Activated CD4-positive, CD25-positive, alpha-beta regulatory T cell treated with anti-CD3 and anti-CD28 coated beads, Interleukin-2, amount 50 U/mL, for 16 hours (primary cell): ENCODE measurements around the gene RNU6-1.

Source experiments
- DNase-seq: peaks from one replicate; pipeline ENCODE4 v3.0.0-alpha.2; 2020; ENCODE audit warnings: low read depth, low spot score

Gene RNU6-1

DNA sequence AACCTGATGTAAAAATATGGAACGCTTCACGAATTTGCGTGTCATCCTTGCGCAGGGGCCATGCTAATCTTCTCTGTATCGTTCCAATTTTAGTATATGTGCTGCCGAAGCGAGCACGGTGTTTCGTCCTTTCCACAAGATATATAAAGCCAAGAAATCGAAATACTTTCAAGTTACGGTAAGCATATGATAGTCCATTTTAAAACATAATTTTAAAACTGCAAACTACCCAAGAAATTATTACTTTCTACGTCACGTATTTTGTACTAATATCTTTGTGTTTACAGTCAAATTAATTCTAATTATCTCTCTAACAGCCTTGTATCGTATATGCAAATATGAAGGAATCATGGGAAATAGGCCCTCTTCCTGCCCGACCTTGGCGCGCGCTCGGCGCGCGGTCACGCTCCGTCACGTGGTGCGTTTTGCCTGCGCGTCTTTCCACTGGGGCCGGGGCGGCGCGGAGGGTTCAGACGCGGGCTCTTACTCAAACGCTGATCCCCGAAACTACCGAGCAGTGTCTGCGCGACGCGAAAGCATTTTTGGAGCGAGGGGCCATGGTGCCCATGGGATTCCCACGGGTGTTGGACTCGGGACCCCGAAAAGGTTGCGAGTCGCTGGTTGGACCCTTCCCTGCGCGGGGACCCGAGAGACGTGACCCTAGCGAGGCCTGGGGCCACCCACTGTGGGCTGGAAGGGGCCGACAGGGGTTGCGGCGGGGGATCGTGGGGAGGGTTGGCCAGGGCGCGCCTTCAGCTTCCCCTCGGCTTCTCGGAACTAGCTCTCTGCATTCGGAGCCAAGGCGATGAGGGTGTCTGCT is at the start of gene RNU6-1:
Gene RNU6-1 (minus strand): TSS at position 117 of the 820 bp plus-strand sequence.
- peak; percentile 94 for DNase-seq

DNA sequence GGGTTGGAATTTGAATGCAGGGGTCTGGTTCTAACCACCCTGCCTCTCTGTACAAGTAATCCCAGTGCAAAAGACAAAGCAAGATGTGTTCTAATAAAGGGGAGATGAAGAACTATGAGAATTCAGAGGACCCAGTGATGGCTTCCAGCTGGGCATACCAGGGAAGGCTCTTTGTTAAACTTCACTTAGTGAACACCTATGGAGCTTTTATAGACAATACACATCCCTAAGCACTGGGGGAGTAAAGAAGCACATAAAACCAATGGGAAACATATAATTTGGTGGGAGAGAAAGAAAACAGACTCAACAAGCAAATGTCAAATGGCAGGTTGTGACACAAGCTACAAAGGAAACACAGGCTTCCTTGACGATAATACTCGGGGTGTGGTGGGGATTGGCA is 47.9 kb upstream of the RNU6-1 start:
- no peak for DNase-seq

DNA sequence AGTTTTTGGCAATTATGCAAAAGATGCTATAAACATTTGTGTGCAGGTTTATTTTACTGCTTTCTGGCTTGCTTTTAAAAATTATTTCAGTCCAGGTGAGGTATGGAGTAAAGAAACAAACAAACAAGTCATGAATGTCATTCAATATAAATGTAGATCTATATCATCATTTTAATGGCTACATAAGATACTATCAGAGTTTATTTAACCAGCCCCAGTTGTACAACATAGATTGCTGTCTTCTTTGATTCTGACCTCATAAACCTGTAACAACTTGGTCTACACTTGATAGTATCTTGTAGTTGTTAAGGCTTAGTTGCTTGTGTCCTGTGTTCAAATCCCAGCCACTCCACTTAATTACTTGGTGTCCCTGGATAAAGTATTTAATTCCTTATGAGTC is 46.0 kb upstream of the RNU6-1 start:
- no peak for DNase-seq

DNA sequence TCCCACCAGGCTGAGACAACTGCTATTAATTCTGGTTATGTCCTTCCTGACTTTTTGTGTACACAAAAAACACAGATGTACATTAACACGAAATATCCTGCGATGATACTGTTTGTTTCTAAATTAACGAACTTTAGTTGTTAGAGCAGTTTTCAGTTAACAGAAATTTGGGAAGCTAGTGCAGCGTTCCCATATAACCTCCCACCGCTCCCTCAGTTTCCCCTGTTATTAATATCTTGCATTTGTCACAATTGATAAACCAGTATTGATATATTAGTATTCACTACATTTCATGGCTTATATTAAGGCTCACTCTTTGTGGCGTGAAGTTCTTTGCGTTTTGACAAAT is 45.3 kb upstream of the RNU6-1 start:
- no peak for DNase-seq

DNA sequence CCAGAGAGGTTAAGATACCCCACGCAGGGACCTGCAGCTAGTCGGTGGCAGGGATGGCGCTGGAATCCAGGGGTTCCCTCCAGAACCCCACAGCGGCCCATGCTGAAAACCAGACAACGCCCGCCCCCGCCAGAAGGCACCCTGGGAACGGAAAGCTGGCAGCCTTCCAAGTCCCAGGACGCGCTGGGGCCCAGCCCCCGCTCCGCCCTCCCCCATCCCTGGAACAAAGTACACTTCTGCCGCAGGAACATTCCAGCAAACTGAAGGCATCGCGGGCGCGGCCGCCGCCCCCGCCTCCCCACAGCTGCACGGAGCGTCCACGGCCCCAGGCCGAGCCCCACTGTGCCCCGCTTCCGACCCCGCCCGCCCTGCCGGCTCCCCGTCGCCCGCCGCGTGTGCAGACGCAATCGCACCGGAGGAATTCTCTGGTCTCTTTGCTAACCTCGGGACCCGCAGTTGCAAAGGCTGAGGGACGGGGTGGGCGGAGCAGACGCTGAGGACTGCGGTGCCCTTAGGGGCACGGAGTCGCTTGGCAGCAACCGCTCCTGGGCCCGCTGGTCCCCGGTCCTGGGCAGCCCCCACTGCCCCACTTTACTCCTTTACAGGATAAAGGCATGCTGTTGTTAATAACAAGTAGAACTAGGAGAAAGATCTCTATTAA is 44.8 kb upstream of the RNU6-1 start:
- no peak for DNase-seq

DNA sequence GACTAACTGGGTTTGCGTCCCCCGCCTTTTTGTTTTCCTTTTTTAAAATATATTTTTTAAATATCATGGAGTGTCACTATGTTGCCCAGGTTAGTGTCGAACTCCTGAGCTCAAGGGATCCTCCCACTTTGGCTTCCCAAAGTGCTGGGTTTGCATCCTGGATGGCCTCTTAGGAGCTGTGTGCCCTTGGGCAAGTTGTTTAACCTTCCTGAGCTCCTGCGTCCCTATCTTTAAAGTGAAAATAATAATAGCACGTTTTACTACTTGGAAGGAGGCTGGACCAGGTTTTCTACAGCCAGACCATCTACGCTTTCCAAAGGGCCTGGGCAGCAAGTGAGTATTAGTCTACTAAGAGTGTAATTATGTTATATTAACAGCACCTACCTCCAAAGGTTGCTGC is 44.2 kb upstream of the RNU6-1 start:
- no peak for DNase-seq

DNA sequence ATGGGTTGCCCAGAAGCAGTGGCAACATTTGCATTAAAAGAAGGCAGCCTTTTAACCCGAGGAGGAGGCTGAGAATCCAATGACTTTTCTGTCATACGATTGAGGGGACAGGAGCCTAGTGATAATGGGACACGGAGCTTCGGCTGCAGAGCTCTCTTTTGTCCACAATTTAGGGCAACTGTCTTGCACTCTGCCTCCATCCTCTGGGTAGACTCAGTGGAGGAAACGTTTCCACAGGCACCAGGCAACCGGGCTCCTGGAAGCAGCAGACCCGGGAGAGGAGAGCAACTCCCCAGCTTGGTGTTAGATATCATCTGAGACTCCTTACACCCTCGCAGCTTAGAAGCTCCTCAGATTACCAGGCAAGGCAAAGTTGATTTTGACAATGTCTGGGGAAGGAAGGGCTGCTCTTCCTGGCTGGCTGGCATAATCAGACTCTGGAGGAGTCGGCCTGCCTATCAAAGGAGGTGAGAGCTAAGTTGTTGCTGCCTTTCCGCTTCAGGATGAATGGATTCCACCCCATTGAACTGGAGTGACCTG is 43.5 kb upstream of the RNU6-1 start:
- DNase-seq, result no peak

DNA sequence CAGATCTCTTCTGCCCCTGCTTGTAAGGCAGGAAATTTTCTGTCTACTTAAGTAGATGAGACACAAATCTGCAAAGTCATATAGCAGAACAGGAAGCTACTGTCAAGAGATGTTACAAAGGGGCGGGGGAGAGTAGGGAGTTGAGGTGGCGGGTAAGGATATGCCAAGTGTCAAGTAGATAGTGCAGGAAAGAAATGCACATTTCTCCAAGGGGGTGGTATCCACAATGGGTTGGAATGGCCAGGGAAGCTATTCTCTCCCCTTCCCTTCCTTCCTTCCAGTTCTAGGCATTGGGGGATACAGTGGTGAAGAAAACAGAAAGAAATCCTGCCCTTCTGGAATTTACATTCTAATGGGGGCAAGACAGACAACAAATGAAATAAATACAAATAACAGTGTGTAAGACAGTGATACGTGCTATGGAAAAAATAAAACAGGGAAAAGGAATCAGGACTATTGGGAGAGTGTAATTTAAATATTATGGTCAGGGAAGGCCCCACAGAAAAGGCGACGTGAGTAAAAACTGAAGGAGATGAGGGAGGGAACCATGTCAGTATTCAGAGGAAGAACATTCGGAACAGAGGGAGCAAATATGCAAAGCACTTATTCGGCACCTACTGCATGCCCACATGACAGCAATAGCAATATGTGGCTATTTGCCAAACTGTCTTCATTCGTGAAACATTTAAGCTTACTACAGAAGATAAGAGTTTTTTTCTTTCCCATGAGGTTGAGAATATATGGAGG is 42.8 kb upstream of the RNU6-1 start:
- DNase-seq, result no peak

DNA sequence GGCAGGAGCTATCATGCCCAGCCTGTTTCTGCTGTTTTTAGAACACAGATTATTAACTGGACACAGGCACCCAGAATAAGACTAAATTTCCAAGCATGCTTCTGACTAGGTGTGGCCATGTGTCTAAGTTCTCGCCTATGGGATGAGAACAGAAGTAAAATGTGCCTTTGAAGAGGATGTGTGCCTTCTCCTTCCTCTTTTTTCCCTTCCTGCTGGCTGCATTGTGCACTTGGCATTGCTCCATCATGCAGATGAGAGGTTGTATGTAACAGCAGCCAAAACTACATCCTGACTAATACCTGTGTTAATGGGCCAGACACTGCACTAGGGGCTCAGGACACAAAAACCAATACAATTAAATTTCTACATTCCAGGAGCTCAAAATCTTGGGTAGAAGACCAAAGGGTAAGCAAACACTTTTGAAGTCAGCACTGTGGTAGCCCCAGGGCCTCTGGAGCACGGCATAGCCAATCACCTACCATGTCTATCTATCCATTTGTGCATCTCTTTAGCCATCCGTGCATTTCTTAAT is 40.9 kb upstream of the RNU6-1 start:
- DNase-seq, result no peak

DNA sequence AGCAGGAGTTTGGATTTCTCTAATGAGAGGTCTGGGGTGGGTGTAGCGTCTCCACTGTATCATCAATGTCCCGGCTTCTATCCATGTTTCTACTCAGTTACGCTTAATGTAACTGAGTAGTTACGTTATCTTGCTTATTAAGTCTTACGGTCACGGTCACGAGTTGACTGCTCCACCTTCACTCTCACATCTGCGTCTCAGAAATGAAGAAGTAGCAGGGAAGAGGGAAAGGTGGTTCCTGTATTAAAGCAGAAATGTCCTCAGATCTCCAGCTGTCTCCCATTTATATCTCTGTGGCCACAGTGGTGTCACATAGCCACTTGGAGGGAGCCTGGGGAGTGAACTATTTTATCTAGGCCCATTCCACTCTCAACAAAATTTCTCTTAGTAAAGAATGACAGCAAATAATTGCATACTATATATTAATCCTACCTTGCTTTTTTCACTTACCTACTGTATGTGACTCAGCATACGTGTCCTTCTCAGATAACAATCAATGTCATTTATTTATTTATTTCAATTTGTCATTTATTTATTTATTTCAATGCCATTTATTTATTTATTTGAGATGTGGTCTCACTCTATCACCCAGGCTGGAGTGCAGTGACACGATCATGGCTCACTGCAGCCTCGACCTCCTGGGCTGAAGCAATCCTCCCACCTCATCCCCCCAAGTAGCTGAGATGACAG is 39.7 kb upstream of the RNU6-1 start:
- no peak for DNase-seq

DNA sequence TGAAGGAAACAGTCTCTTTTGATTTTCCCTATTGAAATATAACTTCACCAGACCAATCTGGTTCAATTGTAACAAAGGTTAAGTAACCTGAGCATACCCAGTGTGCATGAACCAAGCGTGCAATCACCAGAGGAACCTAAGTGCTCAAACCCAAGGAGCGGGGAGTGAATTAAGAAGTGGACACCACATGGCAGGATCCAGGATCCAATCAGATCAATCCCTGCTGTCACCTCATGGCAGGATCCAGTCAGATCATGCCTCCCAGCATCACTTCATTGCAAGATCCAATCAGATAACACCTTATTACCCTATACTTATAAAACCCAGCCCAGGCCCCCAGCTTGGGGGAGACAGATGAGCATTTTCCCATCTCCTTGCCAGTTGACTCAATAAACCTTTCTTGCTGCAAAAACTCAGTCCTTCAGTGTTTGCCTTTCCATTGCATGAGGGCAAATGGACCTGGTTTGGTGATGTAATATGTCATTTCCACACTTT is 38.9 kb upstream of the RNU6-1 start:
- no peak for DNase-seq

DNA sequence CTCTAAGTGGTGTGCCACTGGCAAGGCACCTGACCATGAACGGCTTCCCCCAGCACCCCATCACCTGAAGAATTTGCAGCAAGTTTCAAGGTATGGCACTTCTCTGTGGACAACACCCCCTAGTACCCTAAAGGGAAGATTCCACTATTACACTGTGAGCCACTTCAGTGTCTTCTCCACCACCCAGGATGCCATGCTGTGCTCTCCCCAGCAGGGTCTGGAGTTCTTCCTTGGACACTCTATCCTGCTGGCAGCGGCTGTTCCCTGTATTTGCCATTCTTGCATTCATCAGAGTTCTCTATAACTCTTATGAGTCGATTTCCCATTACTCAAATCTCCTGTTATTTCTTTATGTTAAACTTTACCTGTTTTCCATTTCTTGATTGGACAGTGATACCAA is 33.9 kb upstream of the RNU6-1 start:
- no peak for DNase-seq

DNA sequence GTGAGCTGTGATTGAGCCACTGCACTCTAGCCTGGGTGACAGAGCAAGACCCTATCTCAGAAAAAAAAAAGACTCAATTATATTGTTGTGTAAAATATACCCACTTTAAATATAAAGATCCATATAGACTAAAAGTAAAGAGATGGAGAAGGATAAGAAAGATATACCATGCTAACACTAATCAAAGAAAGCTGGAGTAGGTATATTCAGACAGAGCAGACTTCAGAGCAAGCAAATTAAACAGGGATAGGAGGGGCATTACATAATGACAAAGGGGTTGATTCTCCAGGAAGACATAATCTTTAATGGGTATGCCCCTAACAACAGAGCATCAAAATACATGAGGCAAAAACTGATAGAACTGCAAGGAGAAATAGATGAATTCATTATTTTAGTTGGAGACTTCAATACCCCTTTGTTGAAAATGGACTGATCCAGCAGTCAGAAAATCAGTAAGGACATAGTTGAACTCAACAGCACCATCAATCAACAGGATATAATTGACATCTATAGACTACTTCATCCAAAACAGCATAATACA is 31.1 kb upstream of the RNU6-1 start:
- DNase-seq, result no peak

DNA sequence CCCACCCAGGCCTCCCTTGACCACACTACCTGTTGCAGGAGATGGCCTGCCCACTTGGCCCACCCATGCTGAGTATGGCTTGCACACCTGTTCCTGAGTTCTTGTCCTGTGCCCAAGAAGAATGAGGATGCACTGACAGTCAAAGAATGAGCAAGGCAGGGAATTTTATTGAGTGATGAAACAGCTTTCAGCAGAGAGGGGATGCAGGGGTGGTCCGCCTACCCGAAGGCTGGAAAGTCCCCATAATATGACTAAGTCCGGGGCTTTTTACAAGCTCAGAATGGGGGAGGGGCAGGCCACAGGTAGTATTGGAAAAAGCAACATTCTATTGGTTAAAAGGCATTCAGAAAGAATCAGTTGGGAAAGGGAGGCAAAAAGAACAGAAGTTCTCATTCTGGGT is 29.9 kb upstream of the RNU6-1 start:
- no peak for DNase-seq

DNA sequence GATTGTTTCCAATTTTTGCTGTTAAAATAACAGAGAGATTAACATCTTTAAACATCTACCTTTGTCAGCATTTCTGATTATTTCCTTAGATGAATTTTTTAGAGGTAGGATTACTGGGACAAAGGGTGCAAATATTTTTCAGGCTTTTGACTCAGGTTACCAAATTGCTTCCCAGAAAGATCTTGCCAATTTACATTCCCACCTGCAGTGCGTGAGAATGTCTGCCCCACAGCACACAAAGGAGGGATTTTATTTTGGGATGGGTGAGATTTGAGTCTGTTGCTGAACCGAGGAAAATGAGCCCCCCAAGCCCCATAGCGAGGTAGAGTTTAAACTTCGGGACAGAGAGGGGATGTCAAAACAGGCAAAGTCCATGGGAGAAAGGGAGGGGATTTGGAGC is 25.9 kb upstream of the RNU6-1 start:
- DNase-seq, result no peak

DNA sequence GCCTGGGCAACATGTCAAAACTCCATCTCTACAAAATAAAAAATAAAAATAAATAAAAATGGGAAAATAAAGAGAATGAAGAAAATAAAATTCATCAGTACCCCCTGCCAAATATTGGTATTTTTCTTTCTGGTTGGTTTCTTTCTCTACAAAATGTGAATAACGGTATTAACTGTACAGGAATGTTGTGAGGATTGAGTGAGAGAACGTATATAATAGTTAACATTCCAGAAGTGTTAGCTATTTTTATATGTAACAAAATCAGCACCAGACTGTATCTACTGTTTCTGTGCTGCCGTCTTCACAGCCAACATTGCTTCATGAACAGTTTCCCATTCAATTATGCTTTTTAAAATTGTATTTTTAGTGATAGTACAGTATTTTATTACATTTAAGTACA is 25.5 kb upstream of the RNU6-1 start:
- DNase-seq, result no peak

DNA sequence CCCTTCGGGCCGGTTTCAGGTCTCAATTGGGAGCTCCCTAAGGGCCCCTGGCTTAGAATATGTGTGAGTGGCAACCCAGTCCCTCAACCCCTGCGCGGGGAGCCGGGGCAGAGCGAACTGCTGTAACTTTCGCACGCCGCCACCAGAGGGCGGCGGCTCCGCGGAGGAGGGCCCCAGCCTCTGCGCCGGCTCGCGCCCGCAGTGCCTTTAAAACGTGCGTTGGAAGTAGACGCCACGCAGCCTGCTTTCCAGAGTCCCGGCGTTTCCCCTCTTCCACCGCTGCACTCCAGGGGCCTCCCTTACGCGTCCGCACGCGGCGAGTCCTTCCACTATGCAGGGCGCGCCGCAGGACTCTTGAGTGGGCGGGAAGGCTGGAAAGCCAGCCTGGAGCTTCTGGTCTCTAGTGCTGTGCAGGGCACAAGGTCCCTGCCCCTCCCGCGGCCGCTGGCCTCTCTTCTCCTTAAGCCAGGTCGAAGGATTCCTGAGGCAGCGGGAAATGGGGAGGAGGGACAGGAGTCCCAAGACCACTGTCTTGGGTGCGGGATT is 23.7 kb upstream of the RNU6-1 start:
- peak; percentile 41 for DNase-seq

DNA sequence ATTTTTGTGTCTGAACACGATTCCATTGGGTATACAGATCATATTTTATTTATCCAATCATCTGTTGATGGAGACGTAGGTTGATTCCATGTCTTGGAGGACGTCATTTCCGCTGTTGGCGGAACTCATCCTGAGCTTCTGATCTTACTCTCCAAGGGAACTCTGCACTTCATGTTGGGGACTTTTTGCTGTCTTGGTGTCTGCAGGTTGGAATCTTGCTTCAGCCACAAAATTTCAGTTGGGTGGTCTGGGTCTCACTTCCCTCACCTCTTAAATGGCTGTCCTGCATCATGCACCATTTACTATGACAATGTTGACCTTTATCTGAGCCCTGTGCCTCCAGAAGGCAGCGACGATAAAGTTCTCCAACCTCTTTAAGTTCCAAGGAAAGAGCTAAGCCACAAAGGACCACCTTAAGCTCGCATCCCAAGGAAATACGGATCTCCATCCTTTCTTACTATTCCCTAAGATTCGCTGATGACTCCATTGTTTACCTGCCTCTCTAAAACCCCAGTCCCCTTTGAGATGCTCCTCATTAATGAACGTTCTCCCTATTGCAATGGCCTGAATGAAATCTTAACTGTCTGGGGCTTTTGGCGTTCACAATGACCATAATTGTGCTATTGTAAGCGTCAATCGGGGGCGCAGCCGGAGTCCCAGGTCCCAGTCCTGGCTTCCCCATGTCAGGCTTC is 23.1 kb upstream of the RNU6-1 start:
- DNase-seq, result no peak

DNA sequence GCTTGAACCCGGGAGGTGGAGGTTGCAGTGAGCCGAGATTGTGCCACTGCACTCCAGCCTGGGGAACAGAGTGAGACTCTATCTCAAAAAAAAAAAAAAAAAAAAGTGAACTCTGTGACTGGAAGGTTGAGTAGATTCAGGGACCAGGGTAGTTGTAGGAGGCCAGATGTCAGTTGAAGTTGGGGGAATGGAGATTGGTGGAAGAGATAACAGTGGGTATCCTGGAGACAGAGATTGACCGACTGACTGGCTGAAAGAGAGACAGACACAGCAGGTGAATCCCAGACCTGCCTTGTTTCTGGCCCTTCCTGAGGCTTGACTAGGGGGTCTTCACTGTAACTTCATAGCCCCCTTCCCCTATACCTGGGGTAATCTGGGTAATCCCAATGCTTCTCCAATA is 22.1 kb upstream of the RNU6-1 start:
- no peak for DNase-seq

DNA sequence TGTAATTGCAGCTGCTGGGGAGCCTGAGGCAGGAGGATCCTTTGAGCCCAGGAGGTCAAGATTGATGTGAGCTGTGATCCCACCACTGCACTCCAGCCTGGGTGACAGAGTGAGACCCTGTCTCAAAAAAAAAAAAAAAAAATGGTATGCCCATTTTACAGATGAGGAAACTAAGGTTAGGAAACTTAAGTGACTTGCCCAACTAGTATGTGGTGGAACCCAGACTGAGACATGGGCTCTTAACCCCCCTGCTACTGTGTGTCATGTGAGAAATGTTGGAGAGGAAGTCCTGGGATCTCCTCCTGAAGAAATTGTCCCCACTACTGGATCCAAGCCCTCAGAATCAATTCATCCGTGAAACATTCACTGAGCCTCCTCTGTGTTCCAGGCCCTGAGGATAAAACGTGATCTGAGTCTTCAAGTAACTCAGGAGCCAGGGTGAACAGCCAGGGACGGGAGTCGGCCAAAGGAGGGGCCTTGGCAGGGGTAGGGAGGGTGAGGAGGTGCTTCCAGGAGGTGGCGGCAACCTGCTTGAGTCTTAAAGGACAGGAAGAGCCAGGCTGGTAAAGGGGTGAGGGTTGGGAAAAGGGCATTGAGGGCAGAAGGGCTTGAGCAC is 19.6 kb upstream of the RNU6-1 start:
- DNase-seq, result no peak
